Activated CD4-positive, alpha-beta T cell treated with anti-CD3 and anti-CD28 coated beads, Interleukin-2, Interleukin-4, amounts not matched to agents 100 ng/mL and 50 ng/mL, durations not matched to agents 16 hours and 8 hours (primary cell): Measurements from ENCODE around the gene PPP1R3G.
"Not testable (repeated sequence)": the region's sequence is repeated elsewhere in the genome, so short reads cannot be mapped to it uniquely, and the experiment has no call there.

ENCODE experiments used
- DNase-seq: peaks from one replicate; pipeline ENCODE4 v3.0.0-alpha.2; 2020; ENCODE audit warnings: low spot score

The PPP1R3G gene

DNA sequence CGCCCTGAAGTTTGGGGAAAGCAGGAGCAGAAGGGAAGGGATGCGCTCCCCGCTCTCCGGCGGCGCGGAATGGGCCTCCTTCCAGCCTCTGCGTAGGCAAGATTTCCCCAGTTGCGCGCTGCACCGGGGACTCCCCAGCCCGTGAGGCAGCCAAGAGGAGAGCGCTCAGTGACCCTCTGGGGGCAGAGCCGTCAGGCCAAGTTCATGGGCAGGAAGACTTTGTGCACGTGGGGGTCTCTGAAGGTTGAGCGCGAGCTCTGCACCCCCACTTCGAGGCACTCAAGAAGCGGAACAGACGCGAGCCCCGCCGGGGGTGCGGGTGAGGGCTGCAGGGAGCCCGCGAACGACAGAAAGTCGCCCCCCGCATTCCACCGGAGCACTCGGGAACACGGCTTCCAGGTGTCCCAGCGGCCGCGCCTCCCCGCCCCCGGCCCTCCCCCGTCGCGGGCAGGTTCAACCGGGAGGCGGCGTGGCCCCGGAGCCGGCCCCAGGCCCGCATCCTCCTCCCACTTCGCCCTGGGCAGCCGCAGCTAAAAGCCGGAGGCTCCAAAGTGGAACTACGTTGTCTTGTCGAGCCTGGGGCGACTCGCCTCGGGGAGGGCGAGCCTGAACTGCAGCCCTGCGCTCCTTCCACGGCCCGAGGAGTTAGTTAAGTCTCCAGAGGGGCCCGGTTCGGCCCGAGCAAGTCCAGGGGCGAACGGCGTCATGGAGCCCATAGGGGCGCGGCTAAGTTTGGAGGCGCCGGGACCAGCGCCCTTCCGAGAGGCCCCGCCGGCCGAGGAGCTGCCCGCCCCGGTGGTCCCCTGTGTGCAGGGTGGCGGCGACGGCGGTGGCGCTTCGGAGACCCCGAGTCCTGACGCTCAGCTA, at the start of gene PPP1R3G:
Gene PPP1R3G, plus strand, starts transcription at position 561 of the 867 bp plus-strand sequence. Its CDS starts 145 bp downstream, at position 706.
- no peak for DNase-seq

DNA sequence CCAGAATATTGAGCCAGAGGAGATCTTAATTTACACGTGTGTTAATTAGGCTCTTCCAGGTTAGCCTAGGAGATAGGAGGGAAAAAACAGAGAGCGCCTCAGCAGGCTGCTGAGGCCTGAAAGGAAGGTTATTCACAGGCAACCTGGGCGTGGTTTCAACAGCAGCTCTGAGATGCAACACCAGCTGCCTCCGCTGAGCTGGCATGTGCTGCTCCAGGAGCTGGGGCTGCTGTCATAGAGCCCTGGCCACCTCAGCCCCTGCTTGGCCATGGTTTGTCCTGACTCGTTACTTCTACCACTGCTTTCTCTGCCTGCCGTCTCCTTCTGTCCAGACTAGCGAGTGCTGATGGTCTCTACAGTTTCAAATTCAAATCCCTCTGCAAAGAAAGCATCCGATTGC, 48.9 kb upstream of the PPP1R3G start:
- DNase-seq = no peak

DNA sequence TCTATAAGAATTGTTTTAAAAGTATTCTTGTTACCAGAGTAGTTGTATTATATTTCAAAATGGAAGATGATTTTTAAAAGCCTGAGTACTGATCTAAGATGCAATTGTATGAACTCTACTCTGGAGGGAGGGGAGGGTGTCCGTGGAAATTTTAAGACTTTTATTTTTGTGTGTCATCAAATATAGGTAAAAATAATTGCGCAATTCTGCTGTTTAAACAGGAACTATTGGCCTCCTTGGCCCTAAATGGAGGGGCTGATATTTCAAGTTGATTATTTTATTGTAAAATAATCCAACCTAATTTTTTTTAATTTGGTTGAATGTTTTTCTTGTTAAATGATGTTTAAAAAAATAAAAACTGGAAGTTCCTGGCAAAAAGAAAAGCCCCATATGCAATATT, 43.2 kb upstream of the PPP1R3G start:
- DNase-seq = no peak

DNA sequence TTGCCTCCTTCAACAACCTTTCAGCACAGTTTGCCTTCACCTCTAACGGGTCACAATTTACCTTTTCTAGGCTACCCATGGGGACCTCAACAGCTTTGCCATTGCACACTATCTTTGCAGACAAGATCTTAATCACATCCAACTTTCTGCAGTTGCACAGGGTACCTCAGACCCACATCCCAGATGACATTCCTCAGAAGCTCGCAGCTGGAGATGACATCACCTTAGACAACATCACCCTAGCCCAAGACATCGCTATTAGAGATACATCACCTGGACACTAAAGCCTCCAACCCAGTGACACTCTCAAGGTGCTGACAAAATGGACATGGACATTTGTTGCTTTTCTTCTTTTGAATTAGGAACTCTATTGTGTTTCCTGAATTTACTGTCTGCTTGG, 42.7 kb upstream of the PPP1R3G start:
- DNase-seq = no peak

DNA sequence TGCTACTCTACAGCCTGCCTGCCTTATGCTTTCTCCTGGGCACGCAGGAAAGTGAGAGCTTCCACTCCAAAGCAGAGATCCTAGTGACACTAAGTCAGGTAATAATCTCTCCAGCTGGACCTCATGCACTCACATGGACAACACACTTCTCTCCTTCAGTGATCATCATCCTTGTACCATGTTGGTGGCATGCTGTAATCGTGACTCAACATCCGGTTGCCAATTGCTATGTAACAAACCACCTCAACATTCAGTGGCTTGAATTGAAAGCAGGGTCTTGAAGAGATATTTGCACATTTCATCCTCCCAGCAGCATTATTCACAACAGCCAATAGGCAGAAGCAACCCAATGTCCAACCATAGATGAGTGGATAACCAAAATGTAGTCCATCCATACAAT, 40.3 kb upstream of the PPP1R3G start:
- DNase-seq = no peak

DNA sequence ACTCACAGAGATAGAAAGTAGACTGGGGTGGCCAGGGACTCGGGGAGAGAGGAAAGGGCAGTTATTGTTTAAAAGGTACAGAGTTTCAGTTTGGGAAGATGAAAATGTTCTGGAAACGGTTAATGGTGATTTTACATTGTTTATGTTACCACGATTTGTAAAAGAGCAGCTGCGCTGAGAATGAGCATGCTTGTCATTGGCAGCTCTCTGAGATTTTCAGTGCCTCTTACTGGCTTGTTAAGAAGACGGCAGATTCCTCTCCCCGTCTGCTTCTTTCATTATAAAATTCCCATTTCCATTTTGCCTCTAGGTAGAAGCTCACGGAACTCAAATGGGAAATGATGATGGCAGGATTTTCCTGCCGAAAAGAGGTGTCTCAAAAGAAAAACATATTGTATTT, 39.7 kb upstream of the PPP1R3G start:
- no peak for DNase-seq

DNA sequence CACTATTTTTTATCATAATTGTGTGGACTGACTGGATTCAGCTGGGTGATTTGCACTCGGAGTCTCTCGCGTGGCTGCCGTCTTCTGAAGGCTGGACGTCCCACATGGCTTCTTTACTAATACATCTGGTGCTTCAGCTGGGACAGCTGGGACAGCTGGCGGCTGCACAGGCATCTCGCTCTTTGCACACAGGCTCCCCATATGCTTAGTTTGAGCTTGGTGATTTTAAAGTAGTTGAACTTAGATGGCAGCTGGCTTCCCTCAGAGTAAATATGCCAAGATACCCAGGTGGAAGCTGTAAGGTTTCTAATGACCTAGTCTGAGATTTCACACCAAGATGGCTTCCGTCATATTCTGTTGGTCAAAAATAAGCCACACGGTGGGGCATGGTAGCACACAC, 38.7 kb upstream of the PPP1R3G start:
- DNase-seq = no peak

DNA sequence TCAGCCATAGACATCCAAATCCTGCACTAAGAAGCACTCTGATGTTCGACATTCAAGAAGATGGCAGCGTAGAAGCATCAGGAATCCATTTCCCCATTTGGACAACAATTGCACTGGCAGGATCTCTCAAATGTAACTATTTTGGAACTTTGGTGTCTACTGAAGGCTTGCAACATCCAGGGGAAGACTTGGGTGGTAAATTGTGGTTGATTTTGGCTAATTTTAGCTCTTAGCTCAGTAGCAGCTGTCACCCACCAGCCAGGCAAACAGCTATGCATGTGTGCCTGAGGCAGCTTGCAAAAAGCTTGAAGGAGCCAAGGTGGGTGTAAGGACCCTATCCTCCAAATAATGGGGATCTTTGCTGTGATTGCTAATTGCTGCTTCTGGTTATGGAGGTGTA, 35.1 kb upstream of the PPP1R3G start:
- no peak for DNase-seq

DNA sequence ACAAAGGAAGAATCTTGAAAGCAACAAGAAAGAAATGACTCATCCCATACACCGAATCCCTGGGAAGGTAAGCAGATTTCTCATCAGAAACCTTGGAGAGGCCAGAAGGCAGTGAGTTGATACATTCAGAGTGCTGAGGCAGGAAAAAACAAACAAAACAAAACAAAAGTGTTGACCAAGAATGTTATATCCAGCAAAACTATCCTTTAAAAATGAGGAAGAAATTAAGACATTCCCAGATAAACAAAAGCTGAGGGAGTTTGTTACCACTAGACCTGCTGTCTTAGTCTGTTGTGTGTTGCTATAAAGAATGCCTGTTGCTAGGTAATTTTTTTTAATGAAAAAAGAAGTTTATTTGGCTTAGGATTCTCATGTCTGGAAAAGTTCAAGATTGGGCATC, 33.7 kb upstream of the PPP1R3G start:
- no peak for DNase-seq

DNA sequence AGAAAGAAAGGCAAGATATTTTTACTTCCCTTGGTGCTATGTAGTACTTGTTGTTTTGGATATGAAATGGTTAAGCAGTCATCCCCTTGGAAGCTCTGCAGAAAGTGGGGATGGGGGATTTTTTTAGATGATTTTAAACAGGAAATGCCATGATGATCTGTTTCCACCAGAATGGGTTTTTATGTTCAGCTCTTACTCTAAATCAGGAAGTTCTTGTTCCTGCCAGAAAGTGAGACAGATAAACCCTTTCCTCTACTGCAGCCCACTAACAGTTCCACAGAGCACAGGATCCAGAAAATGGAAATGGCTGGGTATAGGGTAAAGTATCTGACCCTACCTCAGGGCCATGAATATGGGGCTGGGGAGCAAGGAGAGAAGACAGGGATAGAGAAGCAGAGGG, 32.1 kb upstream of the PPP1R3G start:
- no peak for DNase-seq

DNA sequence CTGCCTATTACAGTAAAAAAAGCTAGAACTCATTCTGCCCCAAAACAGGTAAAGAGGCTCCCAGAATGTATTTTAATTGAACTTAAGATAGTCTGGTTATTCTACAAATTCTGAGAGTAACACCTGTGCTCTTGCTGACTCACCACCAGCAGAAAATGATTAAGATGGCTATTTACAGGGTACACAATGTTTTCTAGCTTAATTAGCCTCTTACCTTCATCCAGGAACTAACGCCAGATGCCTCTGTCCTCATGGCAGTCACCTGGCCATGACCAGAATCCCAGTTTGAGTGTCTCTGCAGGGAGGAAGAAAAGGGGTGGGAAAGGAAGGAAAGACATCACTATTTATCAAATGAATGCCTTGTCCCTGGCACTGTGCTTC, 31.3 kb upstream of the PPP1R3G start:
- DNase-seq = no peak

DNA sequence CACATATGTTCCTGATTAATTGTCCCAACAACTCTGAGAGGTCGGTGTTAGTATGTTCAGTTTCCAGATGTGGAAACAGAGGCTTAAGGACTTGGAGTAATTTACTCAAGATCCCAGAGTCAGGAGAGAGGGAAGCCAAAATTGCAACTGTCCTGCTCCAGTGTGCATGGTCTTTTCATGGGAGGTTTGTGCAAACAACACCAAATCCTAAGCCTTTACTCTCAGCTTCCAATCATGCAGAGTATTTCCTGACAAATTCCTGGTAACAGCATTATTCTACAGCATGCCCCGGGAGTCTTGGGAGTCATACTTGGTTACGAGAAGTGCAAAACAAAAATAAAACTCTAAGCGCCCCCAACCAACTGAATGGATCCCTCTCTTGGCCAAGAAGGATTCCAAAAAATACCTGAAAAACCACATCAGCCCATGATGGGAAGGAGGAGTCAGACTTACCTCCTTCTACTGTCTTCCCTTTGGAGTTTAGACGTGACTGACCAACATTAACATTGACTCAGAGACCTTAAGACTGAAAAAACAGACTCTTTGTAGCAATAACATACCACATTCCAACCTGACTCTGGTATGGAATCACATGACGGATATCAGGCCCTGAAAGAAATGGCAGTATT, 30.8 kb upstream of the PPP1R3G start:
- no peak for DNase-seq

DNA sequence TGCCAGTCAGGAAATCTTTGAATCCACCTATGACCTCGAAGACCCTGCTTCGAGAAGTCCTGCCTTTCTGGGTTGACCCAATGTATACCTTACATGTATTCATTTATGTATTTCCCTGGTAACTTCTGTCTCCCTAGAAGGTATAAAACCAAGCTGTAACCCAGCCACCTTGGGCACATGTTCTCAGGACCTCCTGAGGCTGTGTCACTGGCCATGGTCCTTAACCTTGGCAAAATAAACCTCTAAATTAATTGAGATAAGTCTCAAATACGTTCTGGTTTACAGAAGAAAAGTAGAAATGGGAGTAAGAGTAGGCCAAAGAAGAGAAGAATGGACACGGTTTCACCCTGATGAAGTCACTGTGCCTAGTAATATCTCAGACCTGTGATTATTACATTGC, 30.0 kb upstream of the PPP1R3G start:
- DNase-seq = no peak

DNA sequence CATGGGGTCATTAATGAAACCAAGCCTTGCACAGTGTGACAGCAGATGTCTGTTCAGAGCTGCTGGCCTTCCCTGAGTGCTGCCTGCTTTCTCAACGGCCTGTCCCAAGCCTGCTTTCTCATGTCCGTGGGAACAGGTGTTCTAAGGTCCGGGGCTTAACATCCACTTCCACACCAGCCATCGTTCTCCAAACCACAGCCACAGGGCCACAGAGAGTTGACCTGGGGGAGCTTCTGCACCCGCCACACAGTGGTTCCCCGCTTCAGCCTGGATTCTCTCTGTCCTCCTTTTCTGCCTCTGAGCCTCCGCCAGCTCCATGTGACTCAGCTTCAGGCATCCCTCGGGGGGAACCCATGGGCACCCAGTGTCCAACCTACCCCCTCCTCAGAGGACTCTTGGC, 26.9 kb upstream of the PPP1R3G start:
- no peak for DNase-seq

DNA sequence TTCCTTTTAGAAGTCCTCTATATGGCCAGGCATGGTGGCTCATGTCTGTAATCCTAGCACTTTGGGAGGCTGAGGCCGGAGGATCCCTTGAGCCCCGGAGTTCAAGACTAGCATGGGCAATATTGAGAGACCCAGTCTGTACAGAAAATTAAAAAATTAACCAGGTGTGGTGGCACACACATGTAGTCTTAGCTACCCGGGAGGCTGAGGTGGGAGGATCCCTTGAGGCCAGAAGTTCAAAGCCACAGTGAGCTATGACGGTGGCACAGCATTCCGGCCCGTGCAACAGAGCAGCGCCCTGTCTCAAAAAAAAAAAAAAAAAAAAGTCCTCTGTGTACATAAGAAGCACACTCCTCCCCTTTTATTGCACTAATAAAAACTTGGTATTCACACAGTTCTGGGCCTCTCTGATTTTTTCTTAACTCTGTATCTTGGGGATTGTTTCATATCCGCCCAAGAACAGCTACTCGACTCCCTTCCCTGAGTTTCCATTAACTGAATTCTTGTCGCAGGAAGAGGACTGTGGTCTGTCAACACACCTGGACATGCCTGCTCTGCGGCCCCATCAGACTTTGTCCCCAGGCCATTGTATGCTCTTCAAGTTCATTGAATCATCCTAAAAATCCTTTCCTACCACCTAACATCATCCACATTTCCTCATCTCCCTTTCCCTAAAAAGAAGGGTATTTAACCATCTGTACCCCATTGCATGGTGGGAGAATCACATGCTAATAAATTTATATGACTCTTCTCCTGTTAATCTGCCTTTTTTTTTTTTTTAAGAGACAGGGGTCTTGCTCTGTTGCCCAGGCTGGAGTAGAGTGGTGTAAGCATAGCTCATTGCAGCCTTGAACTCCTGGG, 25.9 kb upstream of the PPP1R3G start:
- DNase-seq = no peak

DNA sequence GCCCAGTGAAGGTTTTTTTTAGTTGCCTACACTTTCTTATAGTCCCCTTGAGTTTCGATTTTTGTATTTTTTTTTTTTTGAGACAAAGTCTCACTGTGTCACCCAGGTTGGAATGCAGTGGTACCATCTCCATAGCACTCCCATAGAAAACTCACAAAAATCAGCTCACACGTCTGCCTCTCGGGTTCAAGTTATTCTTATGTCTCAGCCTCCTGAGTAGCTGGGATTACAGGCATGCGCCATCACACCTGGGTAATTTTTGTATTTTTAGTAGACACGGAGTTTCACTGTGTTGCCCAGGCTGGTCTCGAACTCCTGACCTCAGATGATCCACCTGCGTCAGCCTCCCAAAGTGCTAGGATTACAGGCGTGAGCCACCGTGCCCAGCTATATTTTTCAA, 24.7 kb upstream of the PPP1R3G start:
- DNase-seq = not testable (repeated sequence)

DNA sequence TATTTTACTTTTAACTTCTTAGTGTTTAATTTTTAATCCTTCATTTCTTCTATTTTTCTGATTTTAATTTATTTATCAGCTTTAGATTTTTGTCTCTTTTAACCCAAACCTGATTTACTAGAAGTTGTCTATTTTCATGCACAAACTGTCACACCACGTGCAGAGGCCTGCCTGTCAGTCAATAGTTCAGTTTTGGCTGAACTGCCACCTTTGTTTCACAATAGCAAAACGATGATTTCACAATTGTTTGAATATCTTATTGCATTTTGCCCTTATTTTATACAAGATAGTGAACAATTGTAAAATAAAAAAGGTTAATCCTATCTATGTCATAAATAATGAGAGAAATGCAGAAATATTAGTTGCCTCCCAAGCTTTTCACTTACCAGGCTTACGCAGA, 24.0 kb upstream of the PPP1R3G start:
- DNase-seq = no peak

DNA sequence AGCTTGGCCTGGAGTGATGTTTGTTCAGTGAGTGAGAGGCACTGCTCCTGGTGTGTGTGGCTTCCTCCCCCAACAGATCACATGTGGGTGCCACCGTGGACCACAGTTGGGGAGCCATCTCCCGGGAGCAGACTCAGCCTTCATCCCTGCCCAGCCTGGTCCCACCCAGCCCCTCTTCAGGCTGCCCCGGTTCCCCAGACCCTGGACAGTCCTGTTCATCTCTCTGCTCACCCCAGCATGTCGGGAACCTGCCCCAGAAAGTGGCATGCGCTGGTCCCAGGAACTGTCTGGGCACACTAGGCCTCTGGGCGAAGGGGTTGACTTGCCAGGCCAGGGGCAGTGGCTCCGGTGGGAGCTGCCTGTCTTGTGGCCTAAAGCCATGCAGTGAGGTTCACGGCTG, 21.5 kb upstream of the PPP1R3G start:
- DNase-seq = no peak

DNA sequence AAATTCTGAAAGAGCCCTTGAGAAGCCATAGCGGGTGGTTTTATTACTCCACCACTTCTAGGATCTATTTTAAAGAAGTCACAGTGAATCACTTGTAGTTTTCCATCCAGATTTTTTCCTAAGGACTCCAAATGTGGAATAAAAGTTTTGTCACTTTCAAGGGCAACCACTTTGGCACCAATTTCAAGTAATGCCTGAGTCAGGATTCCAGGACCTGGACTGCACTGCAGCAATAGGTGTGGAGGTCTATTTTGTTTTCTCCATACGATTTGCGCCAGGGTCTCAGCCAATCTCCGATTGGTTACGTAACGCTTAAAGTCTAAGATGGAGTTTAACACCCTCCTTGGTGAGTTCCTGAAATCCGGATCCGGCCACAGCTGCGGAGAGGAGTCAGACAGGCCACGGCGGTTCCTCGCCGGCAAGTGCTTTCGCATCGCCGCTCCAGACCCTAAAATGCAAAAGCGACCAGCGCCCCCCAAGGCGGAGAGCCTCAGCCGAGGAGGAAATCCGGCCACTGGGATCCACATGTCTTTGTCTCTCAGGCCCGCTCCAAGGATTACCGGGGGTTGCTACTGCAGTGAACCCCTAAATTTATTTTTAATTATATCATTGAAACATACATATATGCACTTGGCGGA, 18.6 kb upstream of the PPP1R3G start:
- DNase-seq = no peak

DNA sequence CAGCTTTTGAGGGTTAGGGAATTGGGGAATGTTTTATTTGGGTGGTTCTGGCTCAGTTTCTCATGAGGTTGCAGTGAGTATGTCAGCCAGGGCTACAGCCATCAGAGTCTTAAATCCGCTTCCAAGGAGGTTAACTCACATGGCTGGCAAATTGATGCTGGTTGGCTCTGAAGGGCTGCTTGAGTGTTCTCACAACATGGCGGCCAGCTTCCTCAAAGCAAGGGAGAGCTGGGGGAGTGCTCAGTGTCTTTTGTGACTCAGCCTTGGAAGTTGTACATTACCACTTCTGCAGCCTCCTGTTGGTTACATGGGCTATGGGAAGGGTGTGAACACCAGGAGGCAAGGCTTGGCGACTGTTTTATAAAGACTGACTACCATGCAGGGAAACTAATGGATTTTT, 17.8 kb upstream of the PPP1R3G start:
- no peak for DNase-seq

DNA sequence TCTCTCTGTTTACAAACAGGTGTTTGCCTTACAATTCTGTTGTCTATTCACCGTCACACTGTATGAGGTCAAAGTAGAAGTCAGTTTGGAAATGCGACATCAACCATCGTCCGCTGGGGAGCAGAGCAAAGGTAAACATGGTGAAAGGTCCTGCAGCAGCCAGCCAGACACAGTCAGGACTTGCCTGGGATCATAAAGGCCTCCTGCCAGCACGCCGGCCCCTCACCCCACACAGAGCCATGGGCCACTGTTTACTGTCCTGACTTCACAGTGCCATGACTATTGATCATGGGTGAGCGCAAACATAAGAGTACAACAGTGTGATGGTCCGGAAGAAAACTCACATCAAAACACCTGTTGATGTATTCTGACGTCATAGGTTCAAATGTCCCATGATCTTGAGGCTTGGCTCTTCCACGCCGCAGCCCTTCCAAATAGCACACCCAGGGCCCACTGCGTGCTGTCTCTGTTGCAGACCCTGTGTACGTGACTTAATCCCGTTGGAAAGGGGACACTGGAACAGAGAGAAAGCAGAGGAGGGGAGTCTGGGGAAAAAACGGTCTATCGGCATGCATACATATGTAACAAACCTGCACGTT, 16.9 kb upstream of the PPP1R3G start:
- DNase-seq = no peak

DNA sequence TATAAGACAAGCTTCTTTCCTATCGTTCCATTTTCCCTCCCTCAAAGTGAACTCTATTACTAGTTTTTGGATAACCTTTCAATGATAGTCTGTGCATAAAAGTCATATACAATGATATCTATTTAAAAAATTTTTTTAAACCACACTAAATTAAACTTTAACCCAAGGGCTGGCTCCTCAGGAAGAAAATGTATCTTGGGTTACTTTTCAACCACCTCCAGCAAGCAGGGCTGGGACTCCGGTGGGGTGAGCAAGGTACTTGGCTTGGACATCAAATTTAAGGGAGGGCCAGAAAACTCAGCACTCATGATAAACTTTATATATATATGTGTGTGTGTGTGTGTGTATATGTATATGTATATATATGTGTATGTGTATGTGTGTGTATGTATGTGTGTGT, 13.9 kb upstream of the PPP1R3G start:
- no peak for DNase-seq
